ENCODE measurements around the gene COL24A1. TPM values are rescaled to one million over a fixed set of nuclear protein-coding genes. Genes with fewer than 3 reads are reported as not detected.
A peak's percentile ranks its signal among the peaks of the same experiment; 100 is the strongest.

Gene COL24A1
- total RNA-seq, 1 experiment from 2014 or later: 0.35 TPM

GRCh38 chr1:86195281-86195680 is 38.7 kb upstream of the COL24A1 start:
- H3K9ac ChIP-seq (ENCODE audit: extremely low read depth, insufficient read length, low read length): no peak overlapping the region
- H2BK12ac ChIP-seq (ENCODE audit: insufficient read length, low read depth, low read length): no peak overlapping the region
- no peak overlapping the region for H2BK20ac ChIP-seq (ENCODE audit: low read depth, low read length, poor library complexity, severe bottlenecking)
- Mint-ChIP-seq H3K9me3 (no peaks in the 10 kb centered on the region), H3K27ac (peak overlapping the region in 2 of 3 experiments; percentile 69 to 85; a peak in 3 of 7 replicates), H3K4me3 (no peak overlapping the region; a peak in 1 of 5 replicates), H3K4me1 (peaks cover 17 to 31% of the 10 kb centered on the region in 2 experiments), H3K27me3 (ENCODE audit: low read depth) (no peaks in the 10 kb centered on the region), H3K36me3 (ENCODE audit: insufficient read depth in 1 of 3, low read depth in 3 of 3) (no peaks in the 10 kb centered on the region)
- TF ChIP-seq CTCF (conservative IDR thresholded peaks at IDR 0.05): no peak
- no peak overlapping the region for H4K5ac ChIP-seq (ENCODE audit: insufficient read length, low read depth, low read length)
- H2AK5ac ChIP-seq (ENCODE audit: insufficient read length, low read length): no peak overlapping the region
- whole genome bisulfite sequencing (ENCODE audit: extremely low coverage, insufficient read length, low lambda C conversion rate): no CpG with 5 or more reads among the region's 2 CpGs
- no peak overlapping the region for H3K23ac ChIP-seq (ENCODE audit: insufficient read length, low read depth, low read length)
- no peaks in the 10 kb centered on the region for H3K79me1 ChIP-seq (ENCODE audit: insufficient read depth, low read depth, low read length, poor library complexity, severe bottlenecking)
- no peaks in the 10 kb centered on the region for H3K9me3 ChIP-seq (ENCODE audit: control insufficient read depth, low read depth, low read length)
- no peaks in the 10 kb centered on the region for H4K20me1 ChIP-seq (ENCODE audit: control insufficient read depth, insufficient read depth, insufficient read length)
- H3K56ac ChIP-seq (ENCODE audit: insufficient read length, low read depth, low read length): no peak overlapping the region
- H3K27ac ChIP-seq (ENCODE audit: insufficient read length, low read depth, low read length): no peak overlapping the region
- H4K8ac ChIP-seq (replicated peaks; ENCODE audit: insufficient read length, low read depth, low read length): no peak overlapping the region
- H2AFZ ChIP-seq (ENCODE audit: low read length): no peak overlapping the region
- H3K4me1 ChIP-seq (ENCODE audit: insufficient read depth, low read length): 0 out of 2 replicates have a peak, but pooled peaks cover 2% of the 10 kb centered on the region
- H3K4me2 ChIP-seq (ENCODE audit: insufficient read depth, insufficient read length, low read length): no peak overlapping the region
- DNase-seq: no peak
- H2BK120ac ChIP-seq (ENCODE audit: low read depth, low read length, poor library complexity, severe bottlenecking): no peak overlapping the region
- no peak overlapping the region for H4K91ac ChIP-seq (ENCODE audit: insufficient read length, low read depth, low read length)
- H3K23me2 ChIP-seq (ENCODE audit: insufficient read length, low read depth, low read length, poor library complexity, severe bottlenecking): no peaks in the 10 kb centered on the region
- H2BK5ac ChIP-seq (ENCODE audit: insufficient read length, low read length): no peak overlapping the region
- no peaks in the 10 kb centered on the region for H3K79me2 ChIP-seq (ENCODE audit: insufficient read depth, low read length)
- H3K27me3 ChIP-seq (ENCODE audit: insufficient read depth, low read length): no peaks in the 10 kb centered on the region
- no peak overlapping the region for H3K4ac ChIP-seq (ENCODE audit: low read depth, low read length)
- no peak overlapping the region for H3K14ac ChIP-seq (ENCODE audit: insufficient read depth, low read length)
- no peak overlapping the region for H3K18ac ChIP-seq (ENCODE audit: insufficient read length, low read depth, low read length)
- H3T11ph ChIP-seq (ENCODE audit: low read length): no peak overlapping the region
- H2BK15ac ChIP-seq (ENCODE audit: low read depth, low read length): no peak overlapping the region
